LNCaP clone FGC (cell line): ENCODE data around the gene TAAR9.

Experiments
- DNase-seq: peaks from one replicate; pipeline ENCODE4 v3.0.0-alpha.2; 2011; ENCODE audit warnings: low read depth
- H3K4me3 ChIP-seq: 2 replicates; pipeline ENCODE4 v1.5.1; 2011; ENCODE audit warnings: mild to moderate bottlenecking, low read depth, low read length, control low read depth
- CTCF ChIP-seq: IDR thresholded peaks from 2 replicates; pipeline ENCODE4 v1.5.1; 2012; ENCODE audit warnings: mild to moderate bottlenecking; ENCODE audit not compliant: control insufficient read depth, insufficient read depth; ENCODE audit errors: extremely low read depth

TAAR9 gene

GRCh38 chr6:132513831-132514545 lies 24.1 kb upstream of the TAAR9 start:
- no peak for DNase-seq
- no peak for TF ChIP-seq CTCF
- peak overlapping the region; percentile 65 for H3K4me3 ChIP-seq

GRCh38 chr6:132515386-132515785 lies 22.7 kb upstream of the TAAR9 start:
- TF ChIP-seq CTCF: no peak
- no peak overlapping the region for H3K4me3 ChIP-seq
- DNase-seq: no peak

GRCh38 chr6:132520953-132521352 lies 17.1 kb upstream of the TAAR9 start:
- no peak for DNase-seq
- TF ChIP-seq CTCF: no peak
- no peak overlapping the region for H3K4me3 ChIP-seq

GRCh38 chr6:132524646-132525045 lies 13.4 kb upstream of the TAAR9 start:
- H3K4me3 ChIP-seq: no peak overlapping the region
- DNase-seq: no peak
- no peak for TF ChIP-seq CTCF

GRCh38 chr6:132525866-132526265 lies 12.2 kb upstream of the TAAR9 start:
- TF ChIP-seq CTCF: no peak
- DNase-seq: no peak
- no peak overlapping the region for H3K4me3 ChIP-seq

- H3K4me3 ChIP-seq: no peak overlapping the region
- no peak for DNase-seq
- TF ChIP-seq CTCF: no peak
These were observed 11.6 kb upstream of the TAAR9 start for GRCh38 chr6:132526461-132526860.

GRCh38 chr6:132527791-132528190 lies 10.3 kb upstream of the TAAR9 start:
- TF ChIP-seq CTCF: no peak
- DNase-seq: no peak

More at GRCh38 chr6:132527791-132528190, 10.3 kb upstream of the TAAR9 start:
- no peak overlapping the region for H3K4me3 ChIP-seq
